H1 (cell line): ENCODE results near the gene RABEP1. TPM values are rescaled to one million over a fixed set of nuclear protein-coding genes. Genes with fewer than 3 reads are reported as not detected.

Experiments
- CTCF ChIA-PET: fragments of 300-600 bp; sonication (Branson Sonifier 250); formaldehyde crosslinking; loops from one replicate; lab custom pipeline; 2021; ENCODE audit not compliant: partially characterized antibody; lab: Charles Lee
- POLR2A ChIA-PET: fragments of 300-600 bp; sonication (Branson Sonifier 250); formaldehyde crosslinking; loops from one replicate; lab custom pipeline; 2021; ENCODE audit warnings: inconsistent platforms; ENCODE audit not compliant: partially characterized antibody; lab: Charles Lee
- DNase-seq, 2 experiments: peaks; one replicate each; pipeline versions ENCODE4 v3.0.0 to v3.0.0-alpha.2; 2010 to 2022; ENCODE audit warnings: low spot score in 2 of 2, low read depth in 1 of 2, mixed read lengths in 1 of 2
- FAIRE-seq: peaks from 2 replicates; lab custom pipeline; 2011; peaks lifted over from hg19 to GRCh38; lab: Jason Lieb, UNC
- H2AFZ ChIP-seq: 2 replicates; pipeline ENCODE4 v1.8.1; 2012; ENCODE audit warnings: low read length, inconsistent platforms
- H2AK5ac ChIP-seq: 2 replicates; pipeline ENCODE4 v1.6.1; 2013; ENCODE audit warnings: low read depth, low read length
- H2BK120ac ChIP-seq: replicated peaks from 2 replicates; pipeline ENCODE3; 2013; ENCODE audit warnings: low read depth, low read length, inconsistent platforms
- H2BK12ac ChIP-seq: 2 replicates; pipeline ENCODE4 v1.6.1; 2013; ENCODE audit warnings: low read depth, low read length
- H2BK15ac ChIP-seq: 2 replicates; pipeline ENCODE4 v1.6.1; 2013; ENCODE audit warnings: low read length
- H2BK20ac ChIP-seq: 2 replicates; pipeline ENCODE4 v1.6.1; 2013; ENCODE audit warnings: low read length
- H2BK5ac ChIP-seq: 2 replicates; pipeline ENCODE4 v1.6.1; 2013; ENCODE audit warnings: low read depth, low read length
- H3K14ac ChIP-seq: 2 replicates; pipeline ENCODE4 v1.6.1; 2013; ENCODE audit warnings: inconsistent platforms; ENCODE audit not compliant: insufficient read length
- H3K18ac ChIP-seq: 2 replicates; pipeline ENCODE4 v1.6.1; 2013; ENCODE audit warnings: low read length; ENCODE audit errors: extremely low read depth
- H3K23ac ChIP-seq: 2 replicates; pipeline ENCODE4 v1.6.1; 2013; ENCODE audit warnings: inconsistent platforms; ENCODE audit not compliant: insufficient read length
- H3K23me2 ChIP-seq: 2 replicates; pipeline ENCODE4 v1.6.1; 2013; ENCODE audit warnings: low read depth, low read length
- H3K27ac ChIP-seq: 2 replicates; pipeline ENCODE4 v1.6.1; 2011; ENCODE audit warnings: low read depth, low read length, inconsistent platforms
- H3K27me3 ChIP-seq, 4 experiments: replicated peaks in 1 of 4; 1 replicate in 1 of 4; 2 replicates in 3 of 4; pipeline versions ENCODE4 v1.6.1 to v1.8.1; 2011 to 2013; ENCODE audit warnings: low read length in 3 of 4, mild to moderate bottlenecking in 3 of 4, inconsistent platforms in 2 of 4, mixed read lengths in 2 of 4, moderate library complexity in 1 of 4; ENCODE audit not compliant: control insufficient read depth in 3 of 4, insufficient read depth in 3 of 4; ENCODE audit errors: extremely low read depth in 1 of 4
- H3K36me3 ChIP-seq, 4 experiments: 2 replicates each; pipeline versions ENCODE4 v1.6.1 to v1.8.1; 2011 to 2013; ENCODE audit warnings: mild to moderate bottlenecking in 4 of 4, low read length in 3 of 4, moderate library complexity in 2 of 4, control low read depth in 1 of 4, inconsistent platforms in 1 of 4; ENCODE audit not compliant: insufficient read depth in 4 of 4, control insufficient read depth in 2 of 4
- H3K4ac ChIP-seq: replicated peaks from 2 replicates; pipeline ENCODE3; 2013; ENCODE audit warnings: low read length, low read depth, mixed read lengths, inconsistent platforms; ENCODE audit not compliant: insufficient read length
- H3K4me1 ChIP-seq, 4 experiments: replicated peaks in 1 of 4; 1 replicate in 1 of 4; 2 replicates in 3 of 4; pipeline versions ENCODE4 v1.6.1 to v1.8.1; 2011 to 2013; ENCODE audit warnings: low read length in 3 of 4, inconsistent platforms in 2 of 4, mixed read lengths in 1 of 4; ENCODE audit not compliant: insufficient read depth in 4 of 4, control insufficient read depth in 3 of 4
- H3K4me2 ChIP-seq, 2 experiments: 2 replicates each; pipeline versions ENCODE4 v1.6.1 to v1.8.1; 2011 to 2013; ENCODE audit warnings: low read depth in 2 of 2, low read length in 2 of 2, control low read depth in 1 of 2, inconsistent platforms in 1 of 2, mild to moderate bottlenecking in 1 of 2; ENCODE audit not compliant: insufficient read depth in 1 of 2
- H3K4me3 ChIP-seq, 4 experiments: fragments of 200-600, 300-600 bp in 1 of 4; sonication (generic), shearing (Covaris generic), sonication (Bioruptor Twin) in 1 of 4; 2 replicates each; pipeline versions ENCODE4 v1.5.1 to v1.8.1; 2011 to 2016; ENCODE audit warnings: low read length in 4 of 4, low read depth in 3 of 4, control low read depth in 2 of 4, inconsistent platforms in 2 of 4, mild to moderate bottlenecking in 2 of 4, mixed read lengths in 1 of 4, moderate library complexity in 1 of 4; ENCODE audit not compliant: insufficient read depth in 2 of 4; ENCODE audit errors: extremely low read depth in 1 of 4
- H3K56ac ChIP-seq: replicated peaks from 2 replicates; pipeline ENCODE3; 2013; ENCODE audit warnings: low read depth, mild to moderate bottlenecking, mixed read lengths, low read length, inconsistent platforms; ENCODE audit not compliant: insufficient read length
- H3K79me1 ChIP-seq: 2 replicates; pipeline ENCODE4 v1.6.1; 2013; ENCODE audit warnings: low read depth, low read length, control low read depth
- H3K79me2 ChIP-seq, 2 experiments: 2 replicates each; pipeline versions ENCODE4 v1.6.1 to v1.8.1; 2012 to 2013; ENCODE audit warnings: low read length in 2 of 2, mild to moderate bottlenecking in 2 of 2, inconsistent platforms in 1 of 2; ENCODE audit not compliant: insufficient read depth in 2 of 2, control insufficient read depth in 1 of 2
- H3K9ac ChIP-seq, 4 experiments: replicated peaks in 1 of 4; 1 replicate in 1 of 4; 2 replicates in 3 of 4; pipeline versions ENCODE4 v1.6.1 to v1.8.1; 2011 to 2013; ENCODE audit warnings: low read depth in 3 of 4, low read length in 3 of 4, control low read depth in 2 of 4, mild to moderate bottlenecking in 2 of 4, moderate library complexity in 2 of 4, inconsistent platforms in 1 of 4; ENCODE audit errors: extremely low read depth in 1 of 4
- H3K9me3 ChIP-seq, 2 experiments: 2 replicates each; pipeline versions ENCODE4 v1.6.1 to v1.8.1; 2012 to 2013; ENCODE audit warnings: mild to moderate bottlenecking in 2 of 2, moderate library complexity in 2 of 2, control low read depth in 1 of 2, inconsistent platforms in 1 of 2, low read depth in 1 of 2, low read length in 1 of 2, mixed read lengths in 1 of 2; ENCODE audit not compliant: insufficient read depth in 2 of 2
- H4K20me1 ChIP-seq, 2 experiments: replicated peaks in 1 of 2; 2 replicates each; pipeline versions ENCODE3 to v1.8.1; 2011 to 2013; ENCODE audit warnings: inconsistent platforms in 2 of 2, low read length in 2 of 2, mild to moderate bottlenecking in 1 of 2; ENCODE audit not compliant: insufficient read depth in 2 of 2, control insufficient read depth in 1 of 2
- H4K5ac ChIP-seq: 2 replicates; pipeline ENCODE4 v1.6.1; 2013; ENCODE audit warnings: low read length, low read depth, mixed read lengths, inconsistent platforms; ENCODE audit not compliant: insufficient read length
- H4K8ac ChIP-seq: 2 replicates; pipeline ENCODE4 v1.8.0; 2013; ENCODE audit warnings: mild to moderate bottlenecking, moderate library complexity, low read length, inconsistent platforms; ENCODE audit not compliant: insufficient read depth; ENCODE audit errors: extremely low read depth
- H4K91ac ChIP-seq: replicated peaks from 2 replicates; pipeline ENCODE3; 2013; ENCODE audit warnings: low read length, mixed read lengths, inconsistent platforms; ENCODE audit not compliant: insufficient read length
- CEBPB ChIP-seq: IDR thresholded peaks from 2 replicates; pipeline ENCODE4 v1.6.1; 2012; ENCODE audit warnings: low read depth, low read length
- CHD1 ChIP-seq: IDR thresholded peaks from 2 replicates; pipeline ENCODE4 v1.6.1; 2012; ENCODE audit warnings: low read depth, low read length, improper control_type of control experiment
- CTBP2 ChIP-seq: IDR thresholded peaks from 2 replicates; pipeline ENCODE4 v1.7.0; 2011; ENCODE audit warnings: borderline replicate concordance, mild to moderate bottlenecking, moderate library complexity, mixed read lengths, low read length; ENCODE audit not compliant: insufficient read depth, insufficient read length
- EGR1 ChIP-seq: IDR thresholded peaks from 2 replicates; pipeline ENCODE4 v1.6.1; 2011; ENCODE audit warnings: low read depth, low read length, borderline replicate concordance
- EZH2 ChIP-seq: fragments of 200-600 bp; sonication (generic); IDR thresholded peaks from 2 replicates; pipeline ENCODE4 v1.7.1; 2012; ENCODE audit warnings: low read depth, mild to moderate bottlenecking, moderate library complexity, low read length, inconsistent platforms; ENCODE audit not compliant: severe bottlenecking
- KDM5A ChIP-seq: fragments of 200-600 bp; IDR thresholded peaks from 2 replicates; pipeline ENCODE4 v1.7.1; 2012; ENCODE audit warnings: mild to moderate bottlenecking, low read length, inconsistent platforms, mixed read lengths
- POU5F1 ChIP-seq: IDR thresholded peaks from 2 replicates; pipeline ENCODE4 v1.6.1; 2011; ENCODE audit warnings: low read depth, mild to moderate bottlenecking, low read length, moderate library complexity
- RBBP5 ChIP-seq: IDR thresholded peaks from 2 replicates; pipeline ENCODE4 v1.7.1; 2012; ENCODE audit warnings: low read depth, mild to moderate bottlenecking, inconsistent platforms, low read length, moderate library complexity, borderline replicate concordance
- RNF2 ChIP-seq: fragments of 200-900, 300-1000 bp; sonication (generic); IDR thresholded peaks from 2 replicates; pipeline ENCODE4 v1.7.1; 2016; ENCODE audit warnings: borderline replicate concordance, low read depth, mild to moderate bottlenecking, antibody characterized with exemption, low read length; ENCODE audit not compliant: poor library complexity, severe bottlenecking; ENCODE audit errors: missing control alignments
- SIX5 ChIP-seq: IDR thresholded peaks from 2 replicates; pipeline ENCODE4 v1.6.1; 2011; ENCODE audit warnings: mild to moderate bottlenecking, low read depth, low read length
- SP1 ChIP-seq: IDR thresholded peaks from 2 replicates; pipeline ENCODE4 v1.6.1; 2011; ENCODE audit warnings: low read depth, low read length
- WGBS, 2 experiments: shearing (Covaris generic) in 1 of 2; methylation state at CpG; one replicate each; pipeline versions ENCODE4 v1.1.6 to v1.1.7; 2013 to 2015; ENCODE audit warnings: low lambda C conversion rate in 2 of 2, mixed read lengths in 2 of 2, inconsistent platforms in 1 of 2, low coverage in 1 of 2, missing lambda C conversion rate in 1 of 2; ENCODE audit not compliant: insufficient replicate concordance in 2 of 2, insufficient coverage in 1 of 2, insufficient read length in 1 of 2; ENCODE audit errors: extremely low coverage in 1 of 2, missing lambda C conversion rate in 1 of 2; 5-methylcytosine and 5-hydroxymethylcytosine counted together
- polyA plus RNA-seq, 7 experiments: library from polyadenylated mRNA; depleted of rRNA in 3 of 7; stranded (reverse) in 5 of 7; unstranded in 2 of 7; fragments of >200 nt in 5 of 7; fragments of 200-250 nt in 2 of 7; gene quantifications; 1 replicate in 5 of 7; 2 replicates in 1 of 7; 4 replicates in 1 of 7; pipeline versions ENCODE4 v1.2.1 to v1.2.3, GENCODE V29; 2011 to 2013; ENCODE audit warnings: missing spikeins in 2 of 7, mixed read lengths in 2 of 7
- total RNA-seq: library from RNA; stranded (reverse); fragmentation: NEBNext Ultra II Directional; extraction: Animal tissue kit (Norgen Biotek cat#: 25700); gene quantifications from 2 replicates; pipeline ENCODE4 v1.2.1, GENCODE V29; 2021

RABEP1 gene
- total and polyA plus RNA-seq, 2 of the 8 experiments (the other 6 are each of a cell fraction or from before 2014, with no cell fraction given): 8.5 to 52.3 TPM

DNA sequence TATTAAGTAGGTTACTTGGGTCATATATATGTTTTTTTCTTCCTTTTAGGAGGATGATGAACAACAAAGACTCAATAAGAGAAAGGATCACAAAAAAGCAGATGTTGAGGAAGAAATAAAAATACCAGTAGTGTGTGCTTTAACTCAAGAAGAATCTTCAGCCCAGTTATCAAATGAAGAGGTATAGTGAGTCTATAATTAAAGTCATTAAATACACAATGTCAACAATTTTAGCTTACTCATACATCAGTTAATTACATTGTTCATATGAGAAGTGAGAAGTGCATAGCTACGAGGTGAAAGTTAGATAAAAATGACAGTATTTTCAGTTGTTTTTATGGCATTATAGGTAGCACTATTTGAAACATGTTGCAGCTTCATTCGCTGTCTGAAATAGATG is 72.2 kb downstream of the RABEP1 start:
- Histone ChIP-seq H4K5ac (no peak overlapping the region), H2BK15ac (no peak overlapping the region), H3K27ac (no peak overlapping the region), H3K4me3 (no peak overlapping the region), H4K20me1 (peaks cover 0 to 2% of the 10 kb centered on the region in 2 experiments), H3K36me3 (peaks cover 2 to 38% (median 27%) of the 10 kb centered on the region in 4 experiments), H2BK12ac (no peak overlapping the region), H4K91ac (no peak overlapping the region), H3K79me2 (no peaks in the 10 kb centered on the region), H2AFZ (no peak overlapping the region), H3K27me3 (no peaks in the 10 kb centered on the region), H3K4me1 (no peaks in the 10 kb centered on the region), H3K9me3 (no peaks in the 10 kb centered on the region), H2BK120ac (no peak overlapping the region), H3K79me1 (no peaks in the 10 kb centered on the region), H3K4ac (no peak overlapping the region), H3K23me2 (no peaks in the 10 kb centered on the region), H3K9ac (no peak overlapping the region), H2BK20ac (no peak overlapping the region), H3K18ac (no peak overlapping the region), H4K8ac (no peak overlapping the region), H3K14ac (no peak overlapping the region), H2BK5ac (no peak overlapping the region), H2AK5ac (no peak overlapping the region), H3K4me2 (no peak overlapping the region), H3K23ac (no peak overlapping the region), H3K56ac (no peak overlapping the region)
- FAIRE-seq (no peak), DNase-seq (no peak)
- POLR2A ChIA-PET: no interaction called here
- 84% methylated on average over 2 of the region's 2 CpGs; no CpG with 5 or more reads in 1 of the 2 experiments for WGBS, 2 experiments
- CTCF ChIA-PET: interaction anchor here (0.6 kb wide), 1 partner anchor 100 kb away, joined by 3 read pairs; no protein-coding TSS in a partner anchor
- TF ChIP-seq EZH2 (no peak), CEBPB (no peak), POU5F1 (no peak), RNF2 (no peak), CTBP2 (no peak), CHD1 (no peak), RBBP5 (no peak), KDM5A (no peak), EGR1 (no peak), SP1 (no peak), SIX5 (no peak)
